ENCODE results near the gene SPOCK3. TPM values are rescaled to one million over a fixed set of nuclear protein-coding genes. Genes with fewer than 3 reads are reported as not detected.

SPOCK3 gene
- total RNA-seq, 1 experiment from 2014 or later, result 1.4 TPM

DNA sequence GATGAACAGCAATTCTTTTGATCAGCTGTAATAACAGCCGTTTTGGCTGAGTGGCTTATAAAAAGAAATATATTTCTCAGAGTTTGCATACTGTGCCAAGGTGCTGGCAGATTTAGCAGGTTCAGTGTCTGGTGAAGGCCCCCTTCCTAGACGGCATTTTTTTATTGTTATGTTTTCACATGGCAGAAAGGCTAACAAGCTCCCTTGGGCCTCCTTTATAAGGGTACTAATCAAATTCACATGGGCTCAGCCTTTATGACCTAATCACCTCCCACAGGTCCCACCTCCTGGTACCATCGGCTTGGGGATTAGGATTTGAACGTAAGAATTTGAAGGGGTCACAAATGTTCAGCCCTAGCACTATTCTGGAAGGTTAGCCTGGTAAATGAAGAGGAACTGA lies 431.9 kb downstream of the SPOCK3 start:
- POLR2A ChIA-PET, result no interaction called here
- H3K27ac ChIP-seq (ENCODE audit: low read length), result no peak overlapping the region
- BruUV-seq (replicated peaks), result no TSS peak
- TF ChIP-seq TCF7L2 (IDR thresholded peaks at IDR 0.05; ENCODE audit: low read depth, low read length) (no peak), SIN3A (IDR thresholded peaks at IDR 0.05; ENCODE audit: borderline replicate concordance, insufficient read depth, low read depth, low read length) (no peak), POLR2AphosphoS5 (IDR thresholded peaks at IDR 0.05; ENCODE audit: low read depth, low read length) (no peak)
- TF ChIP-seq, protein P1, sequence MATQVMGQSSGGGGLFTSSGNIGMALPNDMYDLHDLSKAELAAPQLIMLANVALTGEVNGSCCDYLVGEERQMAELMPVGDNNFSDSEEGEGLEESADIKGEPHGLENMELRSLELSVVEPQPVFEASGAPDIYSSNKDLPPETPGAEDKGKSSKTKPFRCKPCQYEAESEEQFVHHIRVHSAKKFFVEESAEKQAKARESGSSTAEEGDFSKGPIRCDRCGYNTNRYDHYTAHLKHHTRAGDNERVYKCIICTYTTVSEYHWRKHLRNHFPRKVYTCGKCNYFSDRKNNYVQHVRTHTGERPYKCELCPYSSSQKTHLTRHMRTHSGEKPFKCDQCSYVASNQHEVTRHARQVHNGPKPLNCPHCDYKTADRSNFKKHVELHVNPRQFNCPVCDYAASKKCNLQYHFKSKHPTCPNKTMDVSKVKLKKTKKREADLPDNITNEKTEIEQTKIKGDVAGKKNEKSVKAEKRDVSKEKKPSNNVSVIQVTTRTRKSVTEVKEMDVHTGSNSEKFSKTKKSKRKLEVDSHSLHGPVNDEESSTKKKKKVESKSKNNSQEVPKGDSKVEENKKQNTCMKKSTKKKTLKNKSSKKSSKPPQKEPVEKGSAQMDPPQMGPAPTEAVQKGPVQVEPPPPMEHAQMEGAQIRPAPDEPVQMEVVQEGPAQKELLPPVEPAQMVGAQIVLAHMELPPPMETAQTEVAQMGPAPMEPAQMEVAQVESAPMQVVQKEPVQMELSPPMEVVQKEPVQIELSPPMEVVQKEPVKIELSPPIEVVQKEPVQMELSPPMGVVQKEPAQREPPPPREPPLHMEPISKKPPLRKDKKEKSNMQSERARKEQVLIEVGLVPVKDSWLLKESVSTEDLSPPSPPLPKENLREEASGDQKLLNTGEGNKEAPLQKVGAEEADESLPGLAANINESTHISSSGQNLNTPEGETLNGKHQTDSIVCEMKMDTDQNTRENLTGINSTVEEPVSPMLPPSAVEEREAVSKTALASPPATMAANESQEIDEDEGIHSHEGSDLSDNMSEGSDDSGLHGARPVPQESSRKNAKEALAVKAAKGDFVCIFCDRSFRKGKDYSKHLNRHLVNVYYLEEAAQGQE (IDR thresholded peaks at IDR 0.05; ENCODE audit: insufficient read depth in 1 of 2, low read depth in 2 of 2, low read length in 1 of 2), result no peak
- TF ChIP-seq, protein P2, sequence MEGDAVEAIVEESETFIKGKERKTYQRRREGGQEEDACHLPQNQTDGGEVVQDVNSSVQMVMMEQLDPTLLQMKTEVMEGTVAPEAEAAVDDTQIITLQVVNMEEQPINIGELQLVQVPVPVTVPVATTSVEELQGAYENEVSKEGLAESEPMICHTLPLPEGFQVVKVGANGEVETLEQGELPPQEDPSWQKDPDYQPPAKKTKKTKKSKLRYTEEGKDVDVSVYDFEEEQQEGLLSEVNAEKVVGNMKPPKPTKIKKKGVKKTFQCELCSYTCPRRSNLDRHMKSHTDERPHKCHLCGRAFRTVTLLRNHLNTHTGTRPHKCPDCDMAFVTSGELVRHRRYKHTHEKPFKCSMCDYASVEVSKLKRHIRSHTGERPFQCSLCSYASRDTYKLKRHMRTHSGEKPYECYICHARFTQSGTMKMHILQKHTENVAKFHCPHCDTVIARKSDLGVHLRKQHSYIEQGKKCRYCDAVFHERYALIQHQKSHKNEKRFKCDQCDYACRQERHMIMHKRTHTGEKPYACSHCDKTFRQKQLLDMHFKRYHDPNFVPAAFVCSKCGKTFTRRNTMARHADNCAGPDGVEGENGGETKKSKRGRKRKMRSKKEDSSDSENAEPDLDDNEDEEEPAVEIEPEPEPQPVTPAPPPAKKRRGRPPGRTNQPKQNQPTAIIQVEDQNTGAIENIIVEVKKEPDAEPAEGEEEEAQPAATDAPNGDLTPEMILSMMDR (IDR thresholded peaks at IDR 0.05), result no peak
- ATAC-seq (no peak), DNase-seq (ENCODE audit: low read depth, low spot score) (no peak)
- intact Hi-C loops (cut with micrococcal nuclease; ENCODE audit: unreplicated experiment) (no loop called here), in situ Hi-C loops (cut with HindIII; ENCODE audit: low pct_unique_long_range_greater_than_20kb, low sequenced_read_pairs) (no loop called here)
- no peaks in the 10 kb centered on the region for H3K4me1 ChIP-seq (ENCODE audit: control insufficient read depth, insufficient read depth, low read length)
- H3K27me3 ChIP-seq (ENCODE audit: control insufficient read depth, insufficient read depth, low read length), result no peaks in the 10 kb centered on the region
- no peaks in the 10 kb centered on the region for H3K36me3 ChIP-seq (ENCODE audit: control insufficient read depth, insufficient read depth, low read length)
- CTCF ChIA-PET, result no interaction called here
- H3K9me3 ChIP-seq (ENCODE audit: control insufficient read depth, insufficient read depth, low read depth, low read length), result no peaks in the 10 kb centered on the region
- no peak overlapping the region for H3K4me3 ChIP-seq (ENCODE audit: low read depth in 2 of 2, low read length in 2 of 2)

DNA sequence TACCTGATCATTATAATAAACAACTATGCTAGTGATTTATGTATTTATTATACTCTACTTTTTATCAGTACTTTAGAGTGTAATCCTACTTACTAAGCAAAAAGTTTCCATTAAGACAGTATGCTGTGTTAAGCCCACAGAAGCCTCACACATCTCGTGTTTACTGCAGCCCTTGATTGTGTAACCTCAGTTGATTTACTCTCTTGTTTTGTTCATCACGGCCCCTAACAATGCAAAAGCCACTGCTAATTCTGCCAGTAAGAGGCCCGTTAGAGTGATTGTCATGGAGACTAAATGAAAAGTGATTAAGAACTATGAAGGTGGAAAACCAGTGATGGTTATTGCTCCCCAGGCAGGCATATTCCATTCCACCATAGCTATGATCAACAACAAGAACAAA lies 436.2 kb downstream of the SPOCK3 start:
- DNase-seq (ENCODE audit: low read depth, low spot score) (no peak), ATAC-seq (no peak)
- POLR2A ChIA-PET, result no interaction called here
- H3K27me3 ChIP-seq (ENCODE audit: control insufficient read depth, insufficient read depth, low read length), result no peaks in the 10 kb centered on the region
- CTCF ChIA-PET, result no interaction called here
- no TSS peak for BruUV-seq (replicated peaks)
- TF ChIP-seq TCF7L2 (IDR thresholded peaks at IDR 0.05; ENCODE audit: low read depth, low read length) (no peak), POLR2AphosphoS5 (IDR thresholded peaks at IDR 0.05; ENCODE audit: low read depth, low read length) (no peak)
- TF ChIP-seq, protein P1 (IDR thresholded peaks at IDR 0.05; ENCODE audit: insufficient read depth in 1 of 2, low read depth in 2 of 2, low read length in 1 of 2), result no peak
- H3K4me1 ChIP-seq (ENCODE audit: control insufficient read depth, insufficient read depth, low read length), result no peaks in the 10 kb centered on the region
- in situ Hi-C loops (cut with HindIII; ENCODE audit: low pct_unique_long_range_greater_than_20kb, low sequenced_read_pairs), result no loop called here
- no peaks in the 10 kb centered on the region for H3K36me3 ChIP-seq (ENCODE audit: control insufficient read depth, insufficient read depth, low read length)
- H3K9me3 ChIP-seq (ENCODE audit: control insufficient read depth, insufficient read depth, low read depth, low read length), result no peaks in the 10 kb centered on the region
- intact Hi-C loops (cut with micrococcal nuclease; ENCODE audit: unreplicated experiment), result no loop called here
- H3K4me3 ChIP-seq (ENCODE audit: low read depth in 2 of 2, low read length in 2 of 2), result no peak overlapping the region
- H3K27ac ChIP-seq (ENCODE audit: low read length), result no peak overlapping the region

All from Panc1 (cell line).